HG02970 (cell line): ENCODE data around the gene SNX3.

ENCODE experiments used
- ATAC-seq: cut with Tn5 transposase; IDR thresholded peaks from one replicate; pipeline ENCODE4 v1.9.1; 2021; ENCODE audit warnings: mild to moderate bottlenecking, moderate library complexity, moderate number of reproducible peaks; ENCODE audit not compliant: unreplicated experiment, low FRiP score

SNX3 gene

GRCh38 chr6:108209738-108210137 is 51.1 kb downstream of the SNX3 start:
- ATAC-seq: no peak

GRCh38 chr6:108207013-108207412 is 53.8 kb downstream of the SNX3 start:
- no peak for ATAC-seq

- no peak for ATAC-seq
Measured at GRCh38 chr6:108203189-108204112, 57.4 kb downstream of the SNX3 start.

- no peak for ATAC-seq
Measured at GRCh38 chr6:108200631-108201030, 60.2 kb downstream of the SNX3 start.

GRCh38 chr6:108200186-108200585 is 60.7 kb downstream of the SNX3 start:
- ATAC-seq: no peak

- no peak for ATAC-seq
Measured at GRCh38 chr6:108198761-108199498, 61.9 kb downstream of the SNX3 start.

GRCh38 chr6:108195209-108195608 is 65.6 kb downstream of the SNX3 start:
- no peak for ATAC-seq

- no peak for ATAC-seq
Measured at GRCh38 chr6:108194503-108194902, 66.3 kb downstream of the SNX3 start.

GRCh38 chr6:108193835-108194234 is 67.0 kb downstream of the SNX3 start:
- no peak for ATAC-seq

GRCh38 chr6:108193131-108193530 is 67.7 kb downstream of the SNX3 start:
- no peak for ATAC-seq

GRCh38 chr6:108187519-108187918 is 73.3 kb downstream of the SNX3 start:
- no peak for ATAC-seq

- no peak for ATAC-seq
Measured at GRCh38 chr6:108186226-108186625, 74.6 kb downstream of the SNX3 start.

GRCh38 chr6:108180776-108181175 is 80.1 kb downstream of the SNX3 start:
- ATAC-seq: no peak

- ATAC-seq: no peak
Measured at GRCh38 chr6:108180266-108180665, 80.6 kb downstream of the SNX3 start.

- ATAC-seq: no peak
Measured at GRCh38 chr6:108179741-108180140, 81.1 kb downstream of the SNX3 start.

GRCh38 chr6:108176281-108177089 is 84.4 kb downstream of the SNX3 start:
- ATAC-seq: no peak

- ATAC-seq: no peak
Measured at GRCh38 chr6:108175592-108176279, 85.1 kb downstream of the SNX3 start.

GRCh38 chr6:108175176-108175591 is 85.7 kb downstream of the SNX3 start:
- no peak for ATAC-seq

- ATAC-seq: no peak
Measured at GRCh38 chr6:108174371-108175175, 86.3 kb downstream of the SNX3 start.
